Activated T-cell treated with anti-CD3 and anti-CD28 coated beads, Interleukin-2, amount 50 U/mL, for 72 hours (primary cell): ENCODE data around the gene GLB1L. TPM values are rescaled to one million over a fixed set of nuclear protein-coding genes. Genes with fewer than 3 reads are reported as not detected.
A peak's percentile ranks its signal among the peaks of the same experiment; 100 is the strongest.

Experiments
- ATAC-seq, 2 donors: fragments of 150-1000 bp; cut with Tn5 transposase; replicated peaks in 1 of 2; 2 replicates each; pipeline ENCODE4 v1.10.0; 2021; ENCODE audit warnings: moderate library complexity in 2 of 2, mild to moderate bottlenecking in 1 of 2
- DNase-seq, 2 donors: peaks; one replicate each; pipeline ENCODE4 v3.0.0; 2021 to 2022; ENCODE audit warnings: mixed read lengths in 1 of 2
- H3K27ac Mint-ChIP-seq: one replicate; pipeline ENCODE4 v1.8.0; 2022; ENCODE audit warnings: mild to moderate bottlenecking, moderate library complexity, mixed read lengths
- H3K27me3 Mint-ChIP-seq: one replicate; pipeline ENCODE4 v1.8.0; 2022; ENCODE audit warnings: low read depth, mixed read lengths
- H3K36me3 Mint-ChIP-seq, 2 donors: one replicate each; pipeline ENCODE4 v1.8.0; 2022; ENCODE audit warnings: mixed read lengths in 2 of 2, mild to moderate bottlenecking in 1 of 2; ENCODE audit not compliant: insufficient read depth in 2 of 2
- H3K4me1 Mint-ChIP-seq: one replicate; pipeline ENCODE4 v1.8.0; 2022; ENCODE audit warnings: low read depth, mixed read lengths
- H3K4me3 Mint-ChIP-seq, 2 donors: one replicate each; pipeline ENCODE4 v1.8.0; 2022; ENCODE audit warnings: mild to moderate bottlenecking in 2 of 2, mixed read lengths in 2 of 2, moderate library complexity in 2 of 2
- H3K9me3 Mint-ChIP-seq, 2 donors: one replicate each; pipeline ENCODE4 v1.8.0; 2022; ENCODE audit warnings: mixed read lengths in 2 of 2
- total RNA-seq, 2 donors: library from RNA; stranded (reverse); gene quantifications; one replicate each; pipeline ENCODE4 v1.2.3, GENCODE V29; 2022

GLB1L gene
- total RNA-seq, 2 donors from 2014 or later: 2.3 to 3.4 TPM

- H3K27me3 Mint-ChIP-seq: no peaks in the 10 kb centered on the region
- H3K4me1 Mint-ChIP-seq: peaks cover 63% of the 10 kb centered on the region
- peaks cover 8% of the 10 kb centered on the region in 2 donors for H3K36me3 Mint-ChIP-seq
- DNase-seq (no peak), ATAC-seq (no peak)
- peak overlapping the region; percentile 75 to 78 for H3K4me3 Mint-ChIP-seq
- peak overlapping the region; percentile 98 for H3K27ac Mint-ChIP-seq
- no peaks in the 10 kb centered on the region for H3K9me3 Mint-ChIP-seq
Observed at GRCh38 chr2:219245899-219246230, 621 bp upstream of the GLB1L start.

GRCh38 chr2:219244789-219245147 is 476 bp downstream of the GLB1L start:
- Mint-ChIP-seq H3K9me3 (no peaks in the 10 kb centered on the region), H3K27ac (peak overlapping the region; percentile 70), H3K36me3 (peaks cover 2 to 8% of the 10 kb centered on the region in 2 donors), H3K27me3 (no peaks in the 10 kb centered on the region), H3K4me3 (peak overlapping the region; percentile 75 to 78), H3K4me1 (peaks cover 52% of the 10 kb centered on the region)
- ATAC-seq (no peak), DNase-seq (no peak)

GRCh38 chr2:219243291-219243761 is 1.9 kb downstream of the GLB1L start:
- Mint-ChIP-seq H3K9me3 (no peaks in the 10 kb centered on the region), H3K27me3 (no peaks in the 10 kb centered on the region), H3K4me1 (peaks cover 37% of the 10 kb centered on the region), H3K27ac (no peak overlapping the region), H3K4me3 (peak overlapping the region; percentile 47 to 56), H3K36me3 (peaks cover 2 to 3% of the 10 kb centered on the region in 2 donors)
- no peak for ATAC-seq
- no peak for DNase-seq

GRCh38 chr2:219234331-219234730 is 10.9 kb downstream of the GLB1L start:
- Mint-ChIP-seq H3K36me3 (peaks cover 24 to 33% of the 10 kb centered on the region in 2 donors), H3K4me3 (no peak overlapping the region), H3K27ac (no peak overlapping the region), H3K9me3 (no peaks in the 10 kb centered on the region), H3K27me3 (no peaks in the 10 kb centered on the region), H3K4me1 (peaks cover 25% of the 10 kb centered on the region)
- ATAC-seq (no peak), DNase-seq (no peak)

GRCh38 chr2:219230059-219230540 is 15.1 kb downstream of the GLB1L start:
- no peaks in the 10 kb centered on the region for H3K27me3 Mint-ChIP-seq
- peak overlapping the region; percentile 93 to 99 for H3K4me3 Mint-ChIP-seq
- peaks cover 47% of the 10 kb centered on the region for H3K4me1 Mint-ChIP-seq
- peaks cover 16 to 30% of the 10 kb centered on the region in 2 donors for H3K36me3 Mint-ChIP-seq
- peak; percentile 61 to 68 for DNase-seq
- ATAC-seq: peak; percentile 24 to 42
- no peaks in the 10 kb centered on the region for H3K9me3 Mint-ChIP-seq
- H3K27ac Mint-ChIP-seq: peak overlapping the region; percentile 98

- DNase-seq (peak; percentile 98 to 99), ATAC-seq (peak; percentile 96 to 98)
- Mint-ChIP-seq H3K27me3 (no peaks in the 10 kb centered on the region), H3K27ac (peak within 1 kb of the TSS; percentile 98), H3K9me3 (no peaks in the 10 kb centered on the region), H3K4me1 (peaks cover 47% of the 10 kb centered on the region), H3K36me3 (peaks cover 14 to 32% of the 10 kb centered on the region in 2 donors), H3K4me3 (peak within 1 kb of the TSS; percentile 93 to 99)
Observed at GRCh38 chr2:219229305-219230058, 15.8 kb downstream of the GLB1L start, which contains the start of the genes ANKZF1 and ATG9A. TSS of gene ANKZF1 (plus strand) at chr2:219229806. CDS start at chr2:219230258, 452 bp downstream. TSS of gene ATG9A (minus strand) at chr2:219229636. CDS start at chr2:219228024, 1,612 bp downstream.

GRCh38 chr2:219228911-219229304 is 16.3 kb downstream of the GLB1L start:
- DNase-seq (no peak), ATAC-seq (peak in 1 of 2 donors; percentile 21)
- peaks cover 47% of the 10 kb centered on the region for H3K4me1 Mint-ChIP-seq
- peak overlapping the region; percentile 83 to 89 for H3K4me3 Mint-ChIP-seq
- peaks cover 11 to 27% of the 10 kb centered on the region in 2 donors for H3K36me3 Mint-ChIP-seq
- H3K9me3 Mint-ChIP-seq: no peaks in the 10 kb centered on the region
- no peaks in the 10 kb centered on the region for H3K27me3 Mint-ChIP-seq
- peak overlapping the region; percentile 63 for H3K27ac Mint-ChIP-seq

GRCh38 chr2:219228041-219228910 is 17.0 kb downstream of the GLB1L start:
- DNase-seq: no peak
- peaks cover 47% of the 10 kb centered on the region for H3K4me1 Mint-ChIP-seq
- no peaks in the 10 kb centered on the region for H3K9me3 Mint-ChIP-seq
- H3K27ac Mint-ChIP-seq: peak overlapping the region; percentile 63
- no peak for ATAC-seq
- no peaks in the 10 kb centered on the region for H3K27me3 Mint-ChIP-seq
- peak overlapping the region; percentile 83 to 89 for H3K4me3 Mint-ChIP-seq
- H3K36me3 Mint-ChIP-seq: peaks cover 15 to 27% of the 10 kb centered on the region in 2 donors

- Mint-ChIP-seq H3K36me3 (peaks cover 13 to 23% of the 10 kb centered on the region in 2 donors), H3K4me3 (no peak overlapping the region)
- ATAC-seq: no peak
Observed at GRCh38 chr2:219225350-219225749, 19.9 kb downstream of the GLB1L start.

GRCh38 chr2:219223831-219224610 is 21.2 kb downstream of the GLB1L start:
- Mint-ChIP-seq H3K27ac (no peak overlapping the region), H3K27me3 (no peaks in the 10 kb centered on the region), H3K9me3 (no peaks in the 10 kb centered on the region), H3K4me1 (peaks cover 22% of the 10 kb centered on the region), H3K4me3 (no peak overlapping the region), H3K36me3 (peaks cover 7 to 19% of the 10 kb centered on the region in 2 donors)
- no peak for ATAC-seq
- DNase-seq: no peak

More at GRCh38 chr2:219225350-219225749, 19.9 kb downstream of the GLB1L start:
- peaks cover 23% of the 10 kb centered on the region for H3K4me1 Mint-ChIP-seq
- H3K27me3 Mint-ChIP-seq: no peaks in the 10 kb centered on the region
- no peak for DNase-seq
- H3K9me3 Mint-ChIP-seq: no peaks in the 10 kb centered on the region
- no peak overlapping the region for H3K27ac Mint-ChIP-seq

GRCh38 chr2:219221957-219222518 is 23.2 kb downstream of the GLB1L start:
- ATAC-seq (no peak), DNase-seq (no peak)
- Mint-ChIP-seq H3K4me1 (peaks cover 16% of the 10 kb centered on the region), H3K27ac (no peak overlapping the region), H3K36me3 (peaks cover 7 to 19% of the 10 kb centered on the region in 2 donors), H3K27me3 (no peaks in the 10 kb centered on the region), H3K9me3 (no peaks in the 10 kb centered on the region), H3K4me3 (no peak overlapping the region)
